Upper lobe of left lung (tissue), 6 donors: ENCODE data around the gene CFL1. TPM values are rescaled to one million over a fixed set of nuclear protein-coding genes. Genes with fewer than 3 reads are reported as not detected.

Experiments
- ATAC-seq, 2 donors: fragments of 200-7000 bp; cut with Tn5 transposase; one replicate each; pipeline ENCODE4 v1.9.1; 2022; ENCODE audit warnings: mild to moderate bottlenecking in 2 of 2, moderate library complexity in 2 of 2; ENCODE audit not compliant: low FRiP score in 2 of 2
- DNase-seq, 2 donors: peaks; one replicate each; pipeline ENCODE4 v3.0.0-alpha.2; 2019 to 2020
- H3K27ac ChIP-seq, 4 donors: fragments of 200-600 bp; sonication (generic); one replicate each; pipeline ENCODE4 v1.5.1; 2016 to 2019
- H3K27me3 ChIP-seq, 4 donors: fragments of 200-600 bp; sonication (generic); one replicate each; pipeline ENCODE4 v1.5.1; 2017 to 2019
- H3K36me3 ChIP-seq, 4 donors: fragments of 200-600 bp; sonication (generic); one replicate each; pipeline ENCODE4 v1.5.1; 2016 to 2019
- H3K4me1 ChIP-seq, 4 donors: fragments of 200-600 bp; sonication (generic); one replicate each; pipeline ENCODE4 v1.5.1; 2018 to 2019
- H3K4me3 ChIP-seq, 4 donors: fragments of 200-600 bp; sonication (generic); one replicate each; pipeline ENCODE4 v1.5.1; 2017 to 2019; ENCODE audit warnings: mild to moderate bottlenecking in 2 of 4, moderate library complexity in 1 of 4
- H3K9me3 ChIP-seq, 4 donors: fragments of 200-600 bp; sonication (generic); one replicate each; pipeline ENCODE4 v1.5.1; 2018 to 2019
- EP300 ChIP-seq, 4 donors: sonication (generic); formaldehyde crosslinking; IDR thresholded peaks; one replicate each; pipeline ENCODE4 v1.5.1; 2017; ENCODE audit warnings: antibody characterized with exemption in 4 of 4, control low read depth in 2 of 4
- POLR2A ChIP-seq, 4 donors: fragments of 450-650 bp; IDR thresholded peaks; one replicate each; pipeline ENCODE4 v1.5.1; 2016 to 2017; ENCODE audit warnings: antibody characterized with exemption in 4 of 4, mild to moderate bottlenecking in 2 of 4
- POLR2AphosphoS5 ChIP-seq, 2 donors: sonication (generic); formaldehyde crosslinking; IDR thresholded peaks; one replicate each; pipeline ENCODE4 v1.5.1; 2017; ENCODE audit warnings: antibody characterized with exemption in 2 of 2
- WGBS, 2 donors: methylation state at CpG; one replicate each; pipeline ENCODE4 v1.1.5; 2017 to 2018; 5-methylcytosine and 5-hydroxymethylcytosine counted together
- total RNA-seq, 6 donors: library from RNA; depleted of rRNA in 4 of 6; stranded (reverse); fragments of >200 nt in 4 of 6; gene quantifications; one replicate each; pipeline versions ENCODE4 v1.1.0 to v1.2.1, GENCODE V29; 2016 to 2021
- TF ChIP-seq, protein P1 (sequence below), 6 experiments: fragments of 450-650 bp in 4 of 6; fragments of 200-600 bp in 2 of 6; sonication (generic) in 2 of 6; IDR thresholded peaks; one replicate each; pipeline ENCODE4 v1.5.1; 2016 to 2019; ENCODE audit warnings: antibody characterized with exemption in 6 of 6
- donor health status: DM: no; HTN: no; CAD: no; lungs with moderate emphysema.
- donor health status: DM: no; HTN: yes; CAD: no; lungs with severe emphysema.

CFL1 gene
- total RNA-seq, 6 donors from 2014 or later = 358 to 813 (median 768) TPM

DNA sequence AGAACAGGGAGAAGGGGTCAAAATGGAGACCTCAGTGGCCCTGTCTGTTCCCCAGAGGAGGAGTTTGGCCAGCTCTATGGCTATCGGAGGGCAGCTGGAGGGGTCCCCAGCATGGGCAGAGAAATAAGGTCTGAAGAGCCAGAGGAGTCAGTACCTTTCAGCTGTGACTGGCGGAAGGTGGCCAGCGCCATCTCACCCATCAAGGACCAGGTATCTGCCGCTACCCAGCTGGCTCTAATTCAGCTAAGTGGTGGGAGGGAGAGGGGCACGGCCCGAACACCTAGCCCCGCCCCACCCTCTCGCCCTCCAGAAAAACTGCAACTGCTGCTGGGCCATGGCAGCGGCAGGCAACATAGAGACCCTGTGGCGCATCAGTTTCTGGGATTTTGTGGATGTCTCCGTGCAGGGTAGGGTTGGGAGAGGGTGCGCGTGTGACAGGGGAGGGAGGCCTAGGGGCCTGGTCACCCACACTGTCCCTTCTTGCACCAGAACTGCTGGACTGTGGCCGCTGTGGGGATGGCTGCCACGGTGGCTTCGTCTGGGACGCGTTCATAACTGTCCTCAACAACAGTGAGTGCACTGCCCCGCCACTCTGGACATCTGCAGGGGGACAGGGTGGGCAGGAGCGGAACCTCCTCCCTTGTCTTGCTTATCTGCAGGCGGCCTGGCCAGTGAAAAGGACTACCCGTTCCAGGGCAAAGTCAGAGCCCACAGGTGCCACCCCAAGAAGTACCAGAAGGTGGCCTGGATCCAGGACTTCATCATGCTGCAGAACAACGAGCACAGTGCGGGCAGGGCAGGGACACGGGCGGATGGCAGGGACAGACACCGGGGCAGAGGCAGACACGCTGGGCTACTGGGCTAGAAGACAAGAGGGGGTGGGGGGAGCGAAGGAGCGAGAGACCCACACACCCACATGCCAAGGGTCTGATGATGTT, 24.4 kb upstream of the CFL1 start:
- DNase-seq (peak in 1 of 2 donors; percentile 63), ATAC-seq (no peak)
- H3K27ac ChIP-seq = no peak overlapping the region
- TF ChIP-seq EP300 (IDR thresholded peaks at IDR 0.05) (no peak), POLR2AphosphoS5 (IDR thresholded peaks at IDR 0.05) (no peak), POLR2A (IDR thresholded peaks at IDR 0.05) (no peak)
- TF ChIP-seq, protein P1, sequence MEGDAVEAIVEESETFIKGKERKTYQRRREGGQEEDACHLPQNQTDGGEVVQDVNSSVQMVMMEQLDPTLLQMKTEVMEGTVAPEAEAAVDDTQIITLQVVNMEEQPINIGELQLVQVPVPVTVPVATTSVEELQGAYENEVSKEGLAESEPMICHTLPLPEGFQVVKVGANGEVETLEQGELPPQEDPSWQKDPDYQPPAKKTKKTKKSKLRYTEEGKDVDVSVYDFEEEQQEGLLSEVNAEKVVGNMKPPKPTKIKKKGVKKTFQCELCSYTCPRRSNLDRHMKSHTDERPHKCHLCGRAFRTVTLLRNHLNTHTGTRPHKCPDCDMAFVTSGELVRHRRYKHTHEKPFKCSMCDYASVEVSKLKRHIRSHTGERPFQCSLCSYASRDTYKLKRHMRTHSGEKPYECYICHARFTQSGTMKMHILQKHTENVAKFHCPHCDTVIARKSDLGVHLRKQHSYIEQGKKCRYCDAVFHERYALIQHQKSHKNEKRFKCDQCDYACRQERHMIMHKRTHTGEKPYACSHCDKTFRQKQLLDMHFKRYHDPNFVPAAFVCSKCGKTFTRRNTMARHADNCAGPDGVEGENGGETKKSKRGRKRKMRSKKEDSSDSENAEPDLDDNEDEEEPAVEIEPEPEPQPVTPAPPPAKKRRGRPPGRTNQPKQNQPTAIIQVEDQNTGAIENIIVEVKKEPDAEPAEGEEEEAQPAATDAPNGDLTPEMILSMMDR (IDR thresholded peaks at IDR 0.05) = no peak
- H3K27me3 ChIP-seq = no peaks in the 10 kb centered on the region
- peaks cover 2 to 16% (median 12%) of the 10 kb centered on the region in 4 donors for H3K4me1 ChIP-seq
- peaks cover 6 to 48% (median 30%) of the 10 kb centered on the region in 4 donors for H3K36me3 ChIP-seq
- no peak overlapping the region for H3K4me3 ChIP-seq
- H3K9me3 ChIP-seq = no peaks in the 10 kb centered on the region
- WGBS, 2 donors = 89 to 91% methylated on average over 23 to 30 of the region's 30 CpGs

- ATAC-seq (no peak), DNase-seq (no peak)
- no peak for TF ChIP-seq POLR2AphosphoS5 (IDR thresholded peaks at IDR 0.05)
- TF ChIP-seq, protein P1 (IDR thresholded peaks at IDR 0.05) = no peak
- TF ChIP-seq POLR2A (IDR thresholded peaks at IDR 0.05) = no peak
- TF ChIP-seq EP300 (IDR thresholded peaks at IDR 0.05) = no peak
- H3K9me3 ChIP-seq = no peaks in the 10 kb centered on the region
- peaks cover 0 to 11% (median 8%) of the 10 kb centered on the region in 4 donors for H3K4me1 ChIP-seq
- H3K27ac ChIP-seq = peak overlapping the region in 2 of 4 donors; percentile 12 to 35
- no peaks in the 10 kb centered on the region for H3K27me3 ChIP-seq
- H3K36me3 ChIP-seq = peaks cover 6 to 39% (median 30%) of the 10 kb centered on the region in 4 donors
- 50 to 94% methylated on average over 3 to 6 of the region's 7 CpGs for WGBS, 2 donors
- H3K4me3 ChIP-seq = peak overlapping the region in 1 of 4 donors; percentile 13
Observed at GRCh38 chr11:65880844-65881421, 23.0 kb upstream of the CFL1 start.

DNA sequence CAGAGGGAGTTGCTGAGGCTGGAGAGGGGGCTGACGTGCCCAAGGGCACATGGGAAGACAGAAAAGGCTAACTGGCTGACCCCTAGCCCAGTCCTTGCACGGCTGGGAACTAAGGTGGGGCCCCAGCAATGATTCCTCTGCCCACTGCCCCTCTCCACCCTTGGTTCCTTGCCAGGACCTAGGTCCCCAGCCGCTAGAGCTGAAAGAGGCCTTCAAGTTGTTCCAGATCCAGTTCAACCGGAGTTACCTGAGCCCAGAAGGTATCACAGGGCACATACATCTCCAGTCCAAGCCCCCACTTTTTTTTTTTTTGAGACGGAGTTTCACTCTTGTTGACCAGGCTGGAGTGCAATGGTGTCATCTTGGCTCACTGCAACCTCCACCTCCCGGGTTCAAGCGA, 22.0 kb upstream of the CFL1 start:
- Histone ChIP-seq H3K27me3 (no peaks in the 10 kb centered on the region), H3K4me3 (peak overlapping the region in 2 of 4 donors; percentile 11 to 29), H3K9me3 (no peaks in the 10 kb centered on the region), H3K4me1 (peaks cover 0 to 7% (median 6%) of the 10 kb centered on the region in 4 donors), H3K36me3 (peaks cover 6 to 30% (median 22%) of the 10 kb centered on the region in 4 donors), H3K27ac (peak overlapping the region in 1 of 4 donors; percentile 12)
- 55 to 81% methylated on average over 5 to 7 of the region's 7 CpGs for WGBS, 2 donors
- no peak for TF ChIP-seq POLR2A (IDR thresholded peaks at IDR 0.05)
- TF ChIP-seq, protein P1 (IDR thresholded peaks at IDR 0.05) = no peak
- no peak for TF ChIP-seq POLR2AphosphoS5 (IDR thresholded peaks at IDR 0.05)
- TF ChIP-seq EP300 (IDR thresholded peaks at IDR 0.05) = no peak
- DNase-seq (no peak), ATAC-seq (no peak)

DNA sequence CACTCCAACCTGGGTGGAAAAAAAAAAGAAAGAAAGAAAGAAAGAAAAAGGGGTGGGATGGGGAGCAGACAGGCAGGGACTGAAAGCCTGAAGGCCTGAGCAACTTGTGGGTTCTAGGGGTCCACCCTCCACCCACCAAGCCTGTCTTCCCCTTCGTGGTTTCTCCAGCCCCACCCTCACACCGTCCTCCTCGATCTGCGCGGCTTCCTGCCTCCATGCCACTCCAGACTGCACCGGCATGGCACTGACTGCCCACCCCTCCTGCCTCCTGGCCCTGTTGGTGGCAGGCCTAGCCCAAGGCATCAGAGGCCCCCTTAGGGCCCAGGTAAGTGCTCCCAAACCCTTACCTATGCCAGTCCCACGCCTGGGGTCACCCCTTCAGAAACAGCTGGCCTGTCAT, 21.6 kb upstream of the CFL1 start, which contains the start of gene CTSW:
Gene CTSW (plus strand): TSS at position 221 of the 400 bp plus-strand sequence. CDS start 18 bp downstream, at position 239.
- TF ChIP-seq POLR2A (IDR thresholded peaks at IDR 0.05) (no peak), POLR2AphosphoS5 (IDR thresholded peaks at IDR 0.05) (no peak), EP300 (IDR thresholded peaks at IDR 0.05) (no peak)
- TF ChIP-seq, protein P1 (IDR thresholded peaks at IDR 0.05) = no peak
- H3K4me3 ChIP-seq = peak within 1 kb of the TSS in 2 of 4 donors; percentile 11 to 29
- 28 to 38% methylated on average over 6 to 7 of the region's 7 CpGs for WGBS, 2 donors
- H3K4me1 ChIP-seq = peaks cover 0 to 3% (median 3%) of the 10 kb centered on the region in 4 donors
- no peaks in the 10 kb centered on the region for H3K9me3 ChIP-seq
- peak within 1 kb of the TSS in 2 of 4 donors; percentile 12 to 35 for H3K27ac ChIP-seq
- no peaks in the 10 kb centered on the region for H3K27me3 ChIP-seq
- peak; percentile 36 to 37 for ATAC-seq
- DNase-seq = no peak
- H3K36me3 ChIP-seq = peaks cover 6 to 26% (median 22%) of the 10 kb centered on the region in 4 donors
